Esophagus squamous epithelium (tissue), 5 donors: ENCODE results near the gene NOL4L. TPM values are rescaled to one million over a fixed set of nuclear protein-coding genes. Genes with fewer than 3 reads are reported as not detected.

ENCODE experiments used
- DNase-seq: peaks from one replicate; lab custom pipeline; 2025; lab: John Stamatoyannopoulos, UW
- H3K27ac ChIP-seq, 4 donors: fragments of 200-600 bp; sonication (generic); one replicate each; pipeline ENCODE4 v1.5.1; 2016 to 2019; ENCODE audit warnings: mild to moderate bottlenecking in 1 of 4
- H3K27me3 ChIP-seq, 4 donors: fragments of 200-600 bp; sonication (generic); 1 replicate in 3 of 4; 2 replicates in 1 of 4; pipeline versions ENCODE4 v1.5.1 to v1.6.0; 2017 to 2021; ENCODE audit warnings: antibody characterized with exemption in 1 of 4
- H3K36me3 ChIP-seq, 3 donors: fragments of 200-600 bp; sonication (generic); one replicate each; pipeline ENCODE4 v1.5.1; 2016 to 2019
- H3K4me1 ChIP-seq, 3 donors: fragments of 200-600 bp; sonication (generic); one replicate each; pipeline ENCODE4 v1.5.1; 2017 to 2019
- H3K4me3 ChIP-seq, 4 donors: fragments of 200-600 bp; sonication (generic); 1 replicate in 3 of 4; 2 replicates in 1 of 4; pipeline ENCODE4 v1.5.1; 2016 to 2019; ENCODE audit warnings: mild to moderate bottlenecking in 2 of 4, moderate library complexity in 1 of 4
- H3K9me3 ChIP-seq, 3 donors: fragments of 200-600 bp; sonication (generic); one replicate each; pipeline ENCODE4 v1.5.1; 2016 to 2019
- CTCF ChIP-seq, 6 experiments: fragments of 450-650 bp in 4 of 6; fragments of 200-600 bp in 2 of 6; sonication (generic) in 2 of 6; IDR thresholded peaks; one replicate each; pipeline ENCODE4 v1.5.1; 2016 to 2019; ENCODE audit warnings: antibody characterized with exemption in 6 of 6, mild to moderate bottlenecking in 4 of 6, moderate library complexity in 4 of 6
- POLR2A ChIP-seq, 4 donors: fragments of 450-650 bp; IDR thresholded peaks; one replicate each; pipeline ENCODE4 v1.6.1; 2017; ENCODE audit warnings: antibody characterized with exemption in 4 of 4, mild to moderate bottlenecking in 4 of 4, moderate library complexity in 3 of 4
- WGBS, 2 donors: methylation state at CpG; one replicate each; pipeline ENCODE4 v1.1.5; 2018; 5-methylcytosine and 5-hydroxymethylcytosine counted together
- intact Hi-C: fragments of 100-400 bp; cut with DNase I; formaldehyde crosslinking; loops from one replicate; pipeline ENCODE4 v1.15.0; 2022
- total RNA-seq, 4 donors: library from RNA; depleted of rRNA; stranded (reverse); fragments of >200 nt; gene quantifications; one replicate each; pipeline ENCODE4 v1.1.0, GENCODE V29; 2016
- donor health status: DM: yes; HTN: yes; CAD: no.

NOL4L gene
- total RNA-seq, 4 donors from 2014 or later: 1.5 to 5.1 (median 3.0) TPM

GRCh38 chr20:32534661-32535240 lies 50.4 kb downstream of the NOL4L start:
- Histone ChIP-seq H3K36me3 (no peaks in the 10 kb centered on the region), H3K4me3 (no peak overlapping the region), H3K27me3 (peaks cover 0 to 32% (median 0%) of the 10 kb centered on the region in 4 donors), H3K27ac (peak overlapping the region in 1 of 4 donors; percentile 74), H3K4me1 (peaks cover 23 to 48% (median 25%) of the 10 kb centered on the region in 3 donors), H3K9me3 (no peaks in the 10 kb centered on the region)
- 47 to 49% methylated on average over 5 to 7 of the region's 8 CpGs for WGBS, 2 donors
- intact Hi-C loops: no loop called here
- no peak for DNase-seq
- TF ChIP-seq CTCF (IDR thresholded peaks at IDR 0.05) (no peak), POLR2A (IDR thresholded peaks at IDR 0.05) (no peak)

- 78 to 86% methylated on average over 6 of the region's 6 CpGs for WGBS, 2 donors
- TF ChIP-seq CTCF (IDR thresholded peaks at IDR 0.05) (no peak), POLR2A (IDR thresholded peaks at IDR 0.05) (no peak)
- no peaks in the 10 kb centered on the region for H3K9me3 ChIP-seq
- no peaks in the 10 kb centered on the region for H3K36me3 ChIP-seq
- H3K4me1 ChIP-seq: peaks cover 17 to 38% (median 19%) of the 10 kb centered on the region in 3 donors
- no peak for DNase-seq
- intact Hi-C loops: no loop called here
- peaks cover 0 to 32% (median 0%) of the 10 kb centered on the region in 4 donors for H3K27me3 ChIP-seq
- no peak overlapping the region for H3K4me3 ChIP-seq
- H3K27ac ChIP-seq: no peak overlapping the region
These were observed 51.4 kb downstream of the NOL4L start for GRCh38 chr20:32533732-32534131.

GRCh38 chr20:32532246-32532645 lies 52.9 kb downstream of the NOL4L start:
- Histone ChIP-seq H3K27me3 (peaks cover 0 to 33% (median 0%) of the 10 kb centered on the region in 4 donors), H3K27ac (no peak overlapping the region), H3K4me1 (peaks cover 4 to 33% (median 6%) of the 10 kb centered on the region in 3 donors), H3K4me3 (no peak overlapping the region), H3K36me3 (no peaks in the 10 kb centered on the region), H3K9me3 (no peaks in the 10 kb centered on the region)
- no peak for DNase-seq
- WGBS, 2 donors: 89 to 92% methylated on average over 7 of the region's 7 CpGs
- intact Hi-C loops: no loop called here
- TF ChIP-seq CTCF (IDR thresholded peaks at IDR 0.05) (no peak), POLR2A (IDR thresholded peaks at IDR 0.05) (no peak)

- H3K4me1 ChIP-seq: peaks cover 0 to 32% (median 0%) of the 10 kb centered on the region in 3 donors
- peaks cover 0 to 26% (median 0%) of the 10 kb centered on the region in 4 donors for H3K27me3 ChIP-seq
- no peaks in the 10 kb centered on the region for H3K36me3 ChIP-seq
- H3K4me3 ChIP-seq: no peak overlapping the region
- DNase-seq: no peak
- 86 to 97% methylated on average over 8 to 10 of the region's 13 CpGs for WGBS, 2 donors
- TF ChIP-seq CTCF (IDR thresholded peaks at IDR 0.05): no peak
- no peak for TF ChIP-seq POLR2A (IDR thresholded peaks at IDR 0.05)
- H3K27ac ChIP-seq: no peak overlapping the region
- no peaks in the 10 kb centered on the region for H3K9me3 ChIP-seq
- intact Hi-C loops: no loop called here
These were observed 56.0 kb downstream of the NOL4L start for GRCh38 chr20:32528905-32529670.
